ENCODE measurements around the gene ULK4. TPM values are rescaled to one million over a fixed set of nuclear protein-coding genes. Genes with fewer than 3 reads are reported as not detected.

The ULK4 gene
- total and polyA plus RNA-seq, 9 of the 15 experiments (the other 6 are each of a cell fraction or from before 2014, with no cell fraction given) = 3.0 to 5.9 (median 3.5) TPM

DNA sequence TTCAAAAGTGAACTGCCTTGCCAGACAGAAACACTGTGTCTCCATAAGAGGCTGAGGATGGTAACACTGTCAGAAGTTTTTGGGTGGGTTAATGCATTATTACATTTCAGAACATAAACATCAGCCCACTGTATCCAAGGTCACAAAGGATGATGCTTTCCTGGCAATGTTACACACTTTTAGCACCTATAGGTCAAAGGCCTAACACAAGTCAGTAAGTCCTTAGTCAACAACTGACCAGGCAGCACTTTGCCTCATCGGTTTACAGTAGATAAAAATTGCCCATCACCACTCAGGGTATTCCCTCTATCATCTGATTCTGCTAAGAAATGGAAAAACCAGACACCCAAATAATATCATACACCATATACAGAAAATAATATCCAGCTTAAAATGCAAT lies 664.2 kb downstream of the ULK4 start (continued):
- TF ChIP-seq, protein P1, sequence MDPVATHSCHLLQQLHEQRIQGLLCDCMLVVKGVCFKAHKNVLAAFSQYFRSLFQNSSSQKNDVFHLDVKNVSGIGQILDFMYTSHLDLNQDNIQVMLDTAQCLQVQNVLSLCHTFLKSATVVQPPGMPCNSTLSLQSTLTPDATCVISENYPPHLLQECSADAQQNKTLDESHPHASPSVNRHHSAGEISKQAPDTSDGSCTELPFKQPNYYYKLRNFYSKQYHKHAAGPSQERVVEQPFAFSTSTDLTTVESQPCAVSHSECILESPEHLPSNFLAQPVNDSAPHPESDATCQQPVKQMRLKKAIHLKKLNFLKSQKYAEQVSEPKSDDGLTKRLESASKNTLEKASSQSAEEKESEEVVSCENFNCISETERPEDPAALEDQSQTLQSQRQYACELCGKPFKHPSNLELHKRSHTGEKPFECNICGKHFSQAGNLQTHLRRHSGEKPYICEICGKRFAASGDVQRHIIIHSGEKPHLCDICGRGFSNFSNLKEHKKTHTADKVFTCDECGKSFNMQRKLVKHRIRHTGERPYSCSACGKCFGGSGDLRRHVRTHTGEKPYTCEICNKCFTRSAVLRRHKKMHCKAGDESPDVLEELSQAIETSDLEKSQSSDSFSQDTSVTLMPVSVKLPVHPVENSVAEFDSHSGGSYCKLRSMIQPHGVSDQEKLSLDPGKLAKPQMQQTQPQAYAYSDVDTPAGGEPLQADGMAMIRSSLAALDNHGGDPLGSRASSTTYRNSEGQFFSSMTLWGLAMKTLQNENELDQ (CRISPR knock-in tag; IDR thresholded peaks at IDR 0.05; ENCODE audit: borderline replicate concordance) = no peak
- TF ChIP-seq MYC (IDR thresholded peaks at IDR 0.05; ENCODE audit: low read depth, low read length) (no peak), MYC (CRISPR knock-in tag; IDR thresholded peaks at IDR 0.05; ENCODE audit: borderline replicate concordance, low read depth) (no peak), PTTG1 (tag; IDR thresholded peaks at IDR 0.05; ENCODE audit: low read depth) (no peak), CSDE1 (IDR thresholded peaks at IDR 0.05) (no peak)

- no peak overlapping the region for H3K4me2 ChIP-seq (ENCODE audit: insufficient read depth, low read length)
- H3K36me3 ChIP-seq (ENCODE audit: control insufficient read depth, insufficient read depth, low read length) = no peaks in the 10 kb centered on the region
- peaks cover 2 to 9% of the 10 kb centered on the region in 2 experiments; a peak in 2 of 5 replicates for H3K27me3 ChIP-seq (ENCODE audit: control insufficient read depth in 2 of 2, insufficient read depth in 2 of 2, low read length in 2 of 2)
- in situ Hi-C loops (cut with MboI) (no loop called here), intact Hi-C loops (cut with micrococcal nuclease) (no loop called here)
- no peaks in the 10 kb centered on the region for H4K20me1 ChIP-seq (replicated peaks; ENCODE audit: control insufficient read depth, insufficient read depth, low read length)
- no TSS peak for BruUV-seq (replicated peaks)
- no peak overlapping the region for H2AFZ ChIP-seq (ENCODE audit: low read depth, low read length)
- no peak overlapping the region for H3K27ac ChIP-seq (ENCODE audit: extremely low read depth, low read depth, low read length)
- CTCF ChIA-PET (ENCODE audit: low intra/inter-chr PET ratio) = no interaction called here
- WGBS (ENCODE audit: insufficient coverage, low coverage, missing lambda C conversion rate) = 3% methylated on average over 2 of the region's 2 CpGs
- FAIRE-seq (no peak), ATAC-seq (no peak), DNase-seq (ENCODE audit: extremely low read depth in 1 of 4, low spot score in 3 of 4) (peak in 1 of 4 experiments; percentile 22)
- no peaks in the 10 kb centered on the region for H3K79me2 ChIP-seq (ENCODE audit: control insufficient read depth, insufficient read depth, low read length)
- peaks cover 2% of the 10 kb centered on the region for H3K9me1 ChIP-seq (ENCODE audit: control insufficient read depth, insufficient read depth, low read length)
- POLR2A ChIA-PET = no interaction called here
- H3K9me3 ChIP-seq (replicated peaks; ENCODE audit: control insufficient read depth, insufficient read depth, low read depth, low read length) = no peaks in the 10 kb centered on the region
- no peak overlapping the region for H3K9ac ChIP-seq (ENCODE audit: insufficient read depth in 1 of 2, low read depth in 2 of 2, low read length in 2 of 2)
- H3K4me1 ChIP-seq (replicated peaks in 1 of 2; ENCODE audit: control insufficient read depth in 2 of 2, insufficient read depth in 2 of 2, low read length in 2 of 2) = no peaks in the 10 kb centered on the region
- TF ChIP-seq NFRKB (IDR thresholded peaks at IDR 0.05; ENCODE audit: low read depth) (no peak), CBFA2T3 (IDR thresholded peaks at IDR 0.05) (0 out of 2 replicates have a peak, but pooled peaks have one; percentile 15), MCM3 (IDR thresholded peaks at IDR 0.05) (0 out of 2 replicates have a peak, but pooled peaks have one; percentile 28)
- H3K4me3 ChIP-seq = no peak overlapping the region
Measured at GRCh38 chr3:41296556-41296955, 665.3 kb downstream of the ULK4 start.

Data from K562 (cell line).